Activated CD4-positive, CD25-positive, alpha-beta regulatory T cell treated with anti-CD3 and anti-CD28 coated beads, Interleukin-2, amount 50 U/mL, for 16 hours (primary cell): ENCODE measurements around the gene UNC79.

Source experiments
- DNase-seq: peaks from one replicate; pipeline ENCODE4 v3.0.0-alpha.2; 2020; ENCODE audit warnings: low read depth, low spot score

Gene UNC79

DNA sequence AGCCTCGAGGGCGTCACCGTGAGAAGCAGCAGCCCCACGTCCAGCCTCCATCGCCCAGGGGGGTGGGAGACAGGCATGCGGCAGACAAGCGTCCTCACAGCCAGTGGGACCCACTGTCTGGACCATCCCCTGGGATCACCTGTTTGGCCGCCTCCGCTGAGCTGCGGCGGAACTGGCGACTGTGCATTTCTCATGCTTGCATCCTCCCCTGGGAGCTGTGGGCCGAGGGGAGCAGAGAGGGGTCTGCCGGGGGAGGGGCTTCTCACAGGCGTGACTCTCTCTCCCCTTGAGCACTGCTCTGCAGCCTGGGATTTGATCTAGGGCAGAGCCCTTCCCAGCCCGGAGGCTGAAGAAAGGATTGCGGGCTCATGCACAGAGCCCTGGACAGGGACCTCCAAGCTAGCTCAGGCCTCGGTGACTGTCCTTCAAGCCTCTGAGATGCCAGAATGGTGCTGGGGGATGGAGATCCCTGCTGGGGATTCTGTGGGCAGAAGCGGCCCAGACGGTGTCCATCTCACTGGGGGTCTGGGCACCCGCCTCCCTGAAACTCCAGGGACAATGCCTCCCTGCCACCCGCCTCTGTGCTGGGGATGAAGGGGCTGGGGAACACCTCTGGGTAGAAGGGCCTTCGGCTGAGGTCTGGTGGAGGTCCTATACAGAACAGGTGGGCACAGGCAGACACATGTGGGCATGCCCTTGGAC lies 296.5 kb downstream of the UNC79 start:
- DNase-seq, result no peak

DNA sequence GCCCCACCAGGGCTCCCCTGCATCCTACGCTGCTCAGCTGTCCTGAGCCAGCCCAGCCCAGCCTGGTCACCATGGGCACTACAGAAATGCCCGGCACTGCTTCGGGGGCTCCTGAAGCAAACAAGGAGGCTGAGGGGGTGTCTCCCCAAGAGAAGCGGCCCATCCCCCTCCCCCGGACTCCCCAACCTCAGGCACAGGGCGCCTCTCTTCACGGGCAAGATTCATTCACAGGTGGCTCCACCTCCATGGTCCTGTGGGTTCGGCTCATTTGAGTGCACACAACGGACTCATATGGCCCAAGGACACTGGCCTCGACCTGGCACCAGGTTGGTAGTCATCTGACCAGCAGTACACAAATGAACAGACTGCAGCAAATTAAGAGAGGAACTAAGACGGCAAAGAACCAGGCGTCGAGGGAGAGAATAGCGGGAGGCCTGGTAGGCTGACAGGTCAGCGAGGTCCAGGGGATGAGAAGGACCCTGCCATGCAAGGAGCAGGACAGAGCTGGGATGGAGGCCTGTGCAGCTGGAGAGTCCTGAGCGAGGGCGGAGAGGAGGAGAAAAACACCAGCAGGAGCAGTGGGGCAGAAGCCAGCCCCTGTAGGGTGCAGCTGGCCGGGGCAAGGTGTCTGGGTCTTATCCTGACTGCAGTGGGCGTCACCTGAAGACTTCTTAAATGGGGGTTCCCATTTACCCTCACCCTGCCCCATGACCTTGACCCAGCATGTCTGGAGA lies 297.3 kb downstream of the UNC79 start:
- DNase-seq, result no peak

DNA sequence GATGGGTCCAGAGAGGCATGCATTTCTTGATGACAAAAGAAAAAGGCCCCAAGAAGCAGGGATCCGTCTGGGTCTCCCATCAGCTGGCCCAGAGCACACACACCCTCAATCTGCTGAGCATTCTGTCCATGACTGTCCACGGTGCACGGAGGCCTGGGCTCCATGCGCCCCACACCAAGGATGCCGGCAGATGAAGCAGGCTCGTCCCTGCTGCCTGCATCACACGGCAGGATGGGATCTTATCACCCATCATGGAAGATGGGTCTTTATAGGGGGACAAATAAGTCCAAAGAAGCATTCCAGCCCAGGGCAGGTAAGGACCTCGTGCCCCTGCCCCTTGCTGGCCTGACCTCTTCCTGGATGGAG lies 297.9 kb downstream of the UNC79 start:
- no peak for DNase-seq

DNA sequence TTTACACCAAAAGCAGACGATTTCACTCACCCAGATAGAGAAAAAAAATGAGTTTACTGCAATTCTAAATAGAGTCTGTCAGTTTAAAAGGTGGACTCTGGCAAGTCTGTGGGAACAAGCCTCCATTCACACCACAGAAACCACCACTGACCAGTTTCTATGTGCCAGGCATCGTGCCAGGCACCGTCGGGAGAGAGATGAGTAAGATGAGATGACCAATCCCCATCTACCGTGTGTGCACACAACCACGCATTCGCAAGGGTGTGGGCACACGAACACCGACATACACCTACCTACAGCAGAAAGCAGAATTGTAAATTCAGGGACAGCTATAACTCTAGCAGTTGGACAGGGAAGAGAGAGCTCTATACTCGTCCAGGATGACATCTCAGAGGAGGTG lies 299.3 kb downstream of the UNC79 start:
- no peak for DNase-seq

DNA sequence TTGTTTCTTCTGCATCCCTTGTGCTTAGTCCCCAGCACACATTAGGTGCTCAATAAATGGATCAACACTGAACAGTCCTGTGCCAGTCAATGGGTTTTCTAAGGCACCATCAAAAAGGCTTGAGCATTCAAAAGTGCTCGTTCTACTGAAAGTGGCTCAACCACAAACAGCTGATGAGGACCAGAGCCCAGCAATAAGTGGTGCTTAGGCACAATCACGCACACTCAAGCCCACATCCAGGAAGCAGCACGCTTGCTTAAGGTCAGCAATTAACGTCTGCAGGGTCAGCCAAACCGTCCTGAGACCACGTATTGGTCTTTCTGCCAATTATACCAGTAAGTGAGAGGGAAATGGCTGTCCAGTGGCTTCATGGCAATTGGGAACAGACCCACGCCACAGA lies 301.0 kb downstream of the UNC79 start:
- DNase-seq, result no peak

DNA sequence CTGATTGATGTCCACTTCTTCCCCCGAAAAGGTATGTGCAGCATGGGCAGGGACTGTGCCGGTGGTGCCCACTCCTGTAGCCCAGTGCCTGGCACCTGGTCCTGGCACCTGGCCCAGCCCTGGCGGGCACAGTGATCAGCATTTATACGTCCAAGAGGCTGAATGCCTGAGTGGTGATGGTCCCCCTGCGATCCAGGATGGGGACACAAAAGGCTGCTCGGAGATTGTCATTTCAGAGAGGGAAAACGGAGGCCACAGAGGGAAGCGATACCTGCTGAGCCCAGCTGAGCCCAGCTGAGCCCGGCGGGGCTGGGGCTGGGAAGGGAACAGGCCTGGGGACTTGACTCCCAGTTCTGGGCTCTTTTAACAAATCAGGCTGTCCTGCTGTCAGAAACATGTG lies 301.8 kb downstream of the UNC79 start:
- DNase-seq, result no peak

DNA sequence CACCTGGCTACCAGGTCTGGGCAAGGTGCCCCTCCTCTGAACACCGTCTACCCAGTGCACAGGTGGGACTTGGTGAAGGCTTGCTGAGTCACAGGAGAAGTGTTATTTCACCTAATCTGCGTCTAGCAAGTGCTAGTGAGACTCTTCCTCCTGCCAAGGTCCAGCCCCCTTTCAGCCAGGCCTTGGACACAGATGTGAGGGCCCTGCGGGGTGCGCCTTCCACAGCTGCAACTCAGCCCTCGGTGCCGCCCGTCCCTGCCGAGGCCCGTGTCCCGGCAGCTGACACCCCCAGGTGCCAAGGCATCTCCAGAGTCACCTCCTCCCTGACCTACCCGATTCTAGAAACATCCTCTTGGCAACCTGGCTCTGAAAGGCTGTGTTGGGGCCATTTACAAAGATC lies 302.5 kb downstream of the UNC79 start:
- DNase-seq, result no peak

DNA sequence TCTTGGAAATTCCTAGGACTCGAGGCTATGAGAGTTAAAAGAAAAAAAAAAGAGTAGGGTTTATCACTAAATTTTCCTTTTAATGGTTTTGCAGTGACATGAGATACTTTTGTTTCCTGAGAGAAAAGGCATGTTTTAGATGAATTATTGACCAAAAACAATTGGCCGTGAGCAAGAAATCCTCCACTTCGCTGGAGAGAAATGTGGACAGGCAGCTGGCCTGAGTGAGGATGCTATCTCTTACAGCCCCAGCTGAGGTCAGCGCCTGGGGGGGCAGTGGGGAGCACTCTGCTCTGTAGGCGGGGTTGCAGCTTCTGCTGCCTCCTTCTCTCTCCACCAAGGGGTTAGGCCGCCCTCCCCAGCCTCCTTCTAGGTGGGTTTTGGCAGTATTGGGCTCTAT lies 302.9 kb downstream of the UNC79 start:
- DNase-seq, result no peak

DNA sequence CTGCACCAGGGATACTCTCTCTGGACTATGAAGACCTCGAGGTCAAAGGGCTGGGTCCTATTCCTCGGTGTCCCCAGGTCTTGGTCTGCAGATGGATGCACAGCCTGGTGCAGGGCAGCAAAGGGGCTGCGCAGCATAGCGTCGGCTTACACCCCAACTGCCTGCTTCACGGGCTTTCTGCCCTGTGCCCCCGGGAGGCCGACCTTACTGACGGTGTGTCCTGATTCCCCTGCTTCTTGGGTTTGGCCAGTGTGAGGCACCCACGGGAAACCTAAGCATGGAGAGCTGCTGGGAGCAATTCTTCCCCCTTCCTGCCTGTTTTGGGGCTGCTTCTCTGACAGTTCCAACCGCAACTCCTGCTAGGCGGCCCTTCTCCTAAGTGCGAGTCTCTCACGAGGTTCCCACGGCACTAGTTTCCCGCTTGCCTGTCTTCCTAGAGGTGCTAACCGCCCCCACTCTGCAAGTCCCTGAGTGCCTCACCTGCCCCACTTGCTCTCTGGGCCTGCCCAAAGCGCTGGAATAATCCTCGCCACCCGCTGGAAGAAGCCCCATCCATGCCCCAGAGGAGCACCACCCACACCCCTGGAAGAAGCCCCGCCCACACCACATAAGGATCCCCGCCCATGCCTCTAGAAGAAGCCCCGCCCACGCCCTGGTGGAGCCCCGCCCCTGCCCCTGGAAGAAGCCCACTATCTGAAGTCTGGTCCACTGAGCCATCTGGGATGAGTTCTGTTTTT lies 303.5 kb downstream of the UNC79 start:
- DNase-seq, result no peak

DNA sequence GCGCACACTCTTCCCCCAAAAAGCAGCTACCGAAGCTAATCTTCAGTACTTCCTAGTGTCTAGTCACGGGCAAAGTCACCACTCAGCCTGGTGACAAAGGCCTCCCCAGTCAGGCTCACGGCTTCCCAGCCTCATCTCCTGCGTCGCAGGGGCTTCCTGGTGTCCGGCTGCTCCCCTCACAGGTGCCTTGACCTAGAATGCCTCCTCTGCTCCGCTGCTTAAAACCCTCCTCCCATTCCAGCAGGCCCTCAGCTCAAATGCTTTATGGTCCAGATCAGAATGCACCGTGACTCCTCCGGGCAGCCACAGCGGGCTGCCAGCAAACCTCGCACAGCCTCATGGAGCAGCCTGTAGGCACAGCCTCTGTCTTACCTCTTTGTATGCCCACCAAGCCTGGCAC lies 304.5 kb downstream of the UNC79 start:
- DNase-seq, result no peak

DNA sequence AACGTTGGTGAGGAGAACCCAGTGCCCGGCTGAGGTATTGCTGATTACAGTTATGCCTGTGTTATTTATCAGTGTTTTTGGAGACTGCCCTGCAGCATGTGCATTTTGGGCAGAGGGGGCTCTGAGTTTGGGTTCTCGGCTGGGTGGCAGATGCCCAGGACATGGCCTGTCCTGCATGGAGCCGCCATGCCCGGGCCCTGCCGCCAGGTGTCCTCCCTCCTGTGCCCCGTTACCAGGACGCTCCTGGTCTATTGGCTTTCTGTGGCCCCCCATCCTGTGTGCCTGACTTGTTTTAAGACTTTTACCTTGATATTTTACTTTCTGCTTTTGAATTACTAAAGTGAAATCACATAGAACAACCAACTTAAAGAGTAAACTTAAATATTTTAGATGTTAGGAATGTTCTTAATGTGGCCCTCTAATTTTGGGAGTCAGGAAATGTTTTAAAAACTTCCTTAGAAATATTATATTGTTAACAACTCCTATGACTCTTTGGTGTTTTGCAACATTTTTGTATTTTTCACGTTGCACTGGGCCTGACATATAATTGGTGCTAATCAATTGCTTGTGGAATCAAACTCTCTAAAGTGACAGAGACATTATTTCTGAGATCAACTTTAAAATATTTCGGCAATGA lies 305.8 kb downstream of the UNC79 start:
- DNase-seq, result no peak

DNA sequence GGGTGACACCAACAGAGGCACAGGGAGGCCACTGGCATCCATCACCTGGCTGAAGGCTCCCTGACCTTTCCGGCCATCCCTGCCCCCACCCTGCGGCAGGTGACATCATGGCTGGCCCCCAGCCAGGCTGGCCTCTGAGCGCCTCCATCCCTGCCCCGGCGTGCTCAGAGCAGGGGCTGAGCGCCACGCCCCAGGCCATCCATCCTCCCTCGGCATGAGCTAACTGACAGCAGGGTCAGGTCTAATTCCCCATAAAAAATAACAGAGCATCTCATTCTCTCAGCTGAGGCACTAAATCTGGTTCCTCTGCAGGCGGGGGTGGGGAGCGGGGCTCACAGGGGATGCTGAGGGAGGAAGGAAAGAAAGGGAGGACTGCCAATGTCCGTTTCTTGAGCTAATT lies 306.9 kb downstream of the UNC79 start:
- no peak for DNase-seq

DNA sequence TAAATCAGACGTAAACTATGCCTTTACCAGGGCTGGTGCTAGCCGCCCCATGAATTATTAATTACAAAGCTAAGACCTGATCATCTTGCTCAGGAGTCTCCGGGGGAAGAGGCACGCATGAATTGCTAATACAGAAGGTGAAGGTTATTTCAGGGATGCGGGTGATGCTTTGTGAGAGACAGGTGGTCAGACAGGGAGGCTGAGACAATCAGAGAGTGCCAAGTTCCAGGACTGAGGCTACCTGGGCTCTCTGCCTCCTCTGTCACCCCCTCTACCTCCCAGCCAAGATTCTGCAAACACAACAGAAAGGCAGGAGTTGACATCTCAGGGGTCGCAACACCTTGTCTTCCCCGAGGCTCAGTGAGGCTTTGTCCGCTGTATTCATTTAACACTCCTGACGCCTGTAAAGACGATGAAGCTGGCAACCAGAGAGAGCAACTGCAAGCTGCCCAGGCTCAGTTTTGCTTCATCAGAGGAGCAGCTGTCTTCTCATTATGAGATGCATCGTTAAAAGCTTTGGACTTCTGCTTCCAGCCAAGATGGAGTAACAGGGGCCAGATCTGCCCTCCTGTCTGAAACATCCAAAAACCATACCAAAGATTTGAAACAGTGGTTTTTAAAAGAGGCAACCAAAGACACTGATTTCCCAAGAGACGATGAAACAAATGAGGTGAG lies 311.0 kb downstream of the UNC79 start:
- DNase-seq, result no peak

DNA sequence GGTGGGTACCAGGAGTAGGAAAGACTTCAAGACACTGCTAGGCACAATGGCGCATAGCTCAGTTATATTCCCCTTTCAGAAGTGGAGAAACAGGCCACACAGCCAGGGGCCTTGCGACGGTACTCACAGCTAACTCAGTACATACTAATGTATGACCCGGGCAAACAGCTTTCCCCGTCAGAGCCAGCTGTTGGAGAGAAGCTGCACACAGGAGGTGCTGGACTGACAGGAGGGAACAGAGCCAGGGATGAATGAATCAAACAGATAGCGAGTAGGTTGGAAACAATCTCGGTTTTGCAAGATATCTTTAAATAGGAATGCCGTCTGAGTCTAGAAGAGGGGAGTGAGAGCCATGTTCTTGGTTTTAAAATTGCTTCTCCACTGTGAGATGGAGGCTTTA lies 312.0 kb downstream of the UNC79 start:
- DNase-seq, result no peak

DNA sequence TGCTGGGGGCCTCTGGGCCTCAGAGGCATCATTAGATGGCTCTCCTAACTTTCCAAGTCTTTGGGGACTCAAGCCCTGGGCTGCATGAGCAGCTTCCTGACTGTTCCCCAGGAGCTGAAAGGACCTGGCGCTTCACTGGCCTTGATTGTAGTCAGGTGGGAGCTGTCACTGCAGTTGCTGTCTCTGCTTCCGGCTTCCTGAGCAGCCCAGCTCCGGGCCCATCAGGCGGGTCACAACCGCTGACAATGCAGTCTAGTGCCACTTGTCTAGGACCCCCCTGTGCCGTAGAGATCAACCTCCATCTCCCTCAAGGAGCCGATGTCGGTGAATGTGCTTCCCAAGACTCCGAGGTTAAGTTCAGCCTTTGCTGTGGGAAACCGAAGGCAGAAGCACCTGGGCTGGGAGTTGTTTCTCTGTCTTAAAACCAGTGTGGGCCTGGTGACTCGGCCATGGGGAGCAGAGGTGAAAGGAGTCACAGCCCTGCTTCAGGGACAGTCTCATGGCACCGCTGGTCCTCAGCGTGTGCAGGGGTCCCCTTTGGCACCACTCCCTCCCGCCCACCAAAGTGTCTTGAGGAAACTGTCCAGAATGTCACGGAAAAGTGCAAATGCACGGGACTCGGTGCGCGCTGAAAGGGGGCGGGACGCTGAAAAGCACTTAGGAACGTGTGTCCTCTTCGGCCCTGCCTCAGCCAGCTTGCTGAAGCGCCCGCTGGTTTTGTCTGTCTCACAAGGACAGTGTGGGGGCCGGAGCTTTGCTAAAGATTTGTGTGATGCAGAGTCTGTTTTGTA lies 312.7 kb downstream of the UNC79 start:
- DNase-seq, result no peak

DNA sequence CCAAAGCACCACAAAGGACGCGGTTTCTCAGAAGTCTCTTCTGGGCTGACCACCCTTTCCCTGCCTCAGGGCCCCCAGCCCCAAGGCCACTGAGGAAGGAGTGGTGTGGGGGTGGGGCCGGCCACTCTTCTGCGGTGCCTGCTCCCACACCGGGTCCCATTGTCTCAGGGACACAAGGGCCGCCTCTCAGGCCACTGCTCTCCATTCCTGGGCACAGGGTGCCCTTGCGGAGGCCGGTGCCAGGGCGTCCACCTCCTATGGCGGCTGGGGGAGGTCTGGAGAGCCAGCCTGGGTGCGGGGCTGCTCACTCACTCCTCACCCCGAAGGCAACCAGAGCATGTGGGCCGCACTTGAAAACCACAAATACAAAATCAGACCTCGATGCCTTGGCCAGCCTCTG lies 313.4 kb downstream of the UNC79 start:
- no peak for DNase-seq

DNA sequence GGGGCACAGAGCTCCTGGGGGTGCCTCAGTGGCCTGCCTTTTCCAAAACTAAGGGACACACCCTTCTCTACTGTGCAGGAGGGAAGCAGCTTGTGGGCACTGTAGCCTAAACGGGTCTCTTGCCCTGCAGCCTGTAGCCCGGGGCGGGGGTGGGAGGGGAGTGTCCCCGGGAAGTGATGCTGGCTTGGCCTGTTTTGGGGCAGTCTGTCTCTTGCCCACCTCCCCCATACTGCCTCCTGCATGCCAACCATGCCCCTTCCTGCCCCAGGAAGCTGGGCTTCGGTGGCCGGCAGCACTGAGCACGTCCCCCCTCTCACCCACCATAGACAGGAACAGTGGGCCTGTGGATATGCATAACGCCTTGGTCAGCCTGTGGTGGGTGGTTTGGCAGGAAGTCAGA lies 314.1 kb downstream of the UNC79 start:
- no peak for DNase-seq

DNA sequence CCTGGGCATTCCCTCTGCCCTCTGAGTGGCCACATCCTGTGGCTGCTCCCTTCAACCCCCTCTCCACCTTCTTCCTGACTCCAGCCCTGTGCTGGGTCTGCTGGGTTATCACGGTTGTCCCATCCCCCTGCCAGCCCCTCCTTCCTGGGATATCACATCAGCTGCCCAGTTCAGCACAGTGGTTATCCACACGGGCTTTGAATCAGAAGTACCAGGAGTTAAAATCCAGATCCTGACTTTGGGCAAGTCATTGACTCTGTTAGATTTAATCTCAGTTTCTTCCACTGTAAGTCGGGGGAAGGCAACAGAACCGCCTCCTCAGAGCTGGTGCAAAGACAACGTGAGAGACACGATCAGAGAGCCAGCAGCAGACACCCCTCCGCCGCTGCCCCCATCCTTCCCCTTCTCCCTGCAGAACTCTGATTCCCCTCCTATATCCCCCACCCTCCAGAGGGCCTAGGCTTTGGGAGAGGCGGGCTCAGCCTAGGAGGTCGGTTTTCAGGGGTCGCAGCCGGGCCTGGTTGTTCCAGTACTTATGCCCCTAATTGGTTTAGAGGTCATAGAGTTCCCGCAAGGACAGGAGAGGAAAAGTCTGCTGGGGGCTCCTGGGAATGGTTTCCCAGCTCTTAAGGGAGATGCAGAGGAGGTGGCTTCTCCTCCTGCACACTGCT lies 315.0 kb downstream of the UNC79 start:
- no peak for DNase-seq

DNA sequence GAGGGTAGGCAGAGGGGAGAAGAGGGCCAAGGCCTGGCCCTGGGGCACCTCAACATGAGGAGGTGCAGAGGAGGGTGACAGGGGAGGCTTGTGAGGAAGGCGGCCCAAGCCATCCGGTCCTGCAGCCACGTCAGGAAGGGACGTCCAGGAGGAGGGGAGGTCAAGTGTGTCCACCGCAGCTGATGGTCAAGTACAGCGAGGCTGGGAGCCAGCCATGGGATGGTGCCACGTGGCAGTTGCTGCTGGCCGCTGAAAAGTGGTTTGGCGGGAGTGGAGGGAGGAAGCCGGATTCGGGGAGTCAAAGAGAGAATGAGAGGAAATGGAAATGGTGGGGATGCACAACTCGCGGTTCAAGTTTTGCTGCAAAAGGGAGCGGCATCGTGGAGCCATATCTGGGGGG lies 316.4 kb downstream of the UNC79 start:
- DNase-seq, result no peak

DNA sequence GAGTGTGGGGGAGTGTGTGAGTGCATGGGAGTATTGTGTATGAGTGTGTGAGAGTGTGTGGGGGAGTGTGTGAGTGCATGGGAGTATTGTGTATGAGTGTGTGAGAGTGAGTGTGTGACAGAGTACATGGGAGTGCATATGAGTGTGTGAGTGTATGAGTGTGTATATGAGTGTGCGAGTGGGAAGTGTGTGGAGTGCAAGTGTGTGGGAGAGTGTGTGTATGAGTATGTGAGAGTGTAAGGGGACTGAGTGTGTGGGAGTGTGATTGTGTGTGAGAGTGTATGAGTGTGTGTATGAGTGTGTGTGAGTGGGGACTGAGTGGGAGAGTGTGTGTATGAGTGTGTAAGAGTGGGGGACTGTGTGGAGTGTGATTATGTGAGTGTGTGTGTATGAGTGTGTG lies 316.8 kb downstream of the UNC79 start:
- no peak for DNase-seq
